HG02840 (cell line): ENCODE results near the gene PSMD11.

Experiments
- ATAC-seq: cut with Tn5 transposase; IDR thresholded peaks from one replicate; pipeline ENCODE4 v1.9.1; 2021; ENCODE audit warnings: mild to moderate bottlenecking, moderate library complexity, moderate number of reproducible peaks; ENCODE audit not compliant: unreplicated experiment, low FRiP score

The PSMD11 gene

GRCh38 chr17:32463304-32463703 lies 19.0 kb downstream of the PSMD11 start:
- no peak for ATAC-seq

- ATAC-seq = no peak
Observed at GRCh38 chr17:32464374-32464773, 20.1 kb downstream of the PSMD11 start.

- no peak for ATAC-seq
Observed at GRCh38 chr17:32467949-32468348, 23.6 kb downstream of the PSMD11 start.

GRCh38 chr17:32470405-32471167 lies 26.3 kb downstream of the PSMD11 start:
- no peak for ATAC-seq

GRCh38 chr17:32471652-32472051 lies 27.3 kb downstream of the PSMD11 start:
- ATAC-seq = no peak

GRCh38 chr17:32475258-32475657 lies 30.9 kb downstream of the PSMD11 start:
- no peak for ATAC-seq

GRCh38 chr17:32477220-32477619 lies 32.9 kb downstream of the PSMD11 start:
- ATAC-seq = no peak

GRCh38 chr17:32479074-32479617 lies 34.8 kb downstream of the PSMD11 start:
- no peak for ATAC-seq

GRCh38 chr17:32481193-32481592 lies 36.9 kb downstream of the PSMD11 start:
- no peak for ATAC-seq

- no peak for ATAC-seq
Observed at GRCh38 chr17:32482568-32483320, 38.4 kb downstream of the PSMD11 start.

- no peak for ATAC-seq
Observed at GRCh38 chr17:32483451-32484019, 39.2 kb downstream of the PSMD11 start.

GRCh38 chr17:32484041-32484461 lies 39.7 kb downstream of the PSMD11 start:
- ATAC-seq = no peak

- ATAC-seq = no peak
Observed at GRCh38 chr17:32484628-32485027, 40.3 kb downstream of the PSMD11 start.

GRCh38 chr17:32485261-32486110 lies 41.2 kb downstream of the PSMD11 start:
- ATAC-seq = no peak

- no peak for ATAC-seq
Observed at GRCh38 chr17:32486111-32486700, 41.9 kb downstream of the PSMD11 start.

- no peak for ATAC-seq
Observed at GRCh38 chr17:32486701-32487472, 42.6 kb downstream of the PSMD11 start, which contains the start of gene CDK5R1. TSS of gene CDK5R1 (plus strand) at chr17:32486993. CDS start at chr17:32487621, 628 bp downstream.

GRCh38 chr17:32487473-32488176 lies 43.3 kb downstream of the PSMD11 start:
- ATAC-seq = no peak

- no peak for ATAC-seq
Observed at GRCh38 chr17:32488177-32488542, 43.9 kb downstream of the PSMD11 start.
